ENCODE data around the gene MYBPC1. TPM values are rescaled to one million over a fixed set of nuclear protein-coding genes. Genes with fewer than 3 reads are reported as not detected.

The MYBPC1 gene
- total RNA-seq, 1 experiment from 2014 or later: 0.70 TPM

GRCh38 chr12:101647711-101648110 is 52.9 kb downstream of the MYBPC1 start:
- CTCF ChIA-PET: no interaction called here
- H3K27ac Mint-ChIP-seq (ENCODE audit: low read depth, unreplicated experiment): no peak overlapping the region
- no TSS peak for BruUV-seq (replicated peaks)

GRCh38 chr12:101648195-101648594 is 53.4 kb downstream of the MYBPC1 start:
- CTCF ChIA-PET: no interaction called here
- BruUV-seq (replicated peaks): no TSS peak
- intact Hi-C loops (cut with micrococcal nuclease): no loop called here

More at GRCh38 chr12:101647711-101648110, 52.9 kb downstream of the MYBPC1 start:
- intact Hi-C loops (cut with micrococcal nuclease): no loop called here
- Mint-ChIP-seq H3K36me3 (ENCODE audit: insufficient read depth, unreplicated experiment) (no peaks in the 10 kb centered on the region), H3K27me3 (ENCODE audit: insufficient read depth, unreplicated experiment) (peaks cover under 1% of the 10 kb centered on the region), H3K4me3 (ENCODE audit: unreplicated experiment) (no peak overlapping the region), H3K4me1 (ENCODE audit: insufficient read depth, unreplicated experiment) (no peaks in the 10 kb centered on the region), H3K9me3 (ENCODE audit: unreplicated experiment) (no peaks in the 10 kb centered on the region)
- POLR2A ChIA-PET: no interaction called here
- DNase-seq (ENCODE audit: unreplicated experiment): no peak
- no peak for TF ChIP-seq CTCF (IDR thresholded peaks at IDR 0.05; ENCODE audit: unreplicated experiment)

DNA sequence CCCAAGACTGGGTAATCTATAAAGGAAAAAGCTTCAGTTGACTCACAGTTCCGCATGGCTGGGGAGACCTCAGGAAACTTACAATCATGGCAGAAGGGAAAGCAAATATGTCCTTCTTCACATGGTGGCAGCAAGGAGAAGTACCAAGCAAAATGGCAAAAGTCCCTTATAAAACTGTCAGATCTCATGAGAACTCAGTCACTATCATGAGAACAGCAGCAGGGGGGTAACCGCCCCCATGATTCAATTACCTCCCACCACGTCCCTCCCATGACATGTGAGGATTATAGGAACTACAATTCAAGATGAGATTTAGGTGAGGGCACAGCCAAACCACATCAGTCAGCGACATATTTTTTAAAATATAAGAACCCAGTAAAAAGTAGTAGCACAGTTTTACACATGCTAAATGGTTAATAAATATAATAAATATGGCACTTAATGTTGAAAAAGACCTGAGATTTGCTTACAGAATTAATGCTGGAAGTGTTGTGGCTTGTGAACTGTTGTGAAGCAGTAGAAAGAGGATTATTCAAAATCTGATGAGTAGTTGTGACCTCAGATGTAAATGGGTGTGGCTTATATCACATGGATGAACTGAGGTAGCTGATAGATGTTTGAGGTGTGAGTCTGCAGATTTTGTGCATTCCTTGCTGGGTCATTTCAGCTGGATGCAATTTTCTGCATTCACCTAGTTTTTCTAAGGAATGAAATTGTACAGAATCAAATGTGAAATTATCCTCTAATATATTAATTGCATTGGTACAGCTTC is 55.8 kb downstream of the MYBPC1 start:
- BruUV-seq (replicated peaks): no TSS peak
- ChIA-PET POLR2A (no interaction called here), CTCF (no interaction called here)
- Mint-ChIP-seq H3K4me3 (ENCODE audit: unreplicated experiment) (no peak overlapping the region), H3K27ac (ENCODE audit: low read depth, unreplicated experiment) (no peak overlapping the region), H3K9me3 (ENCODE audit: unreplicated experiment) (no peaks in the 10 kb centered on the region), H3K27me3 (ENCODE audit: insufficient read depth, unreplicated experiment) (peaks cover 14% of the 10 kb centered on the region), H3K4me1 (ENCODE audit: insufficient read depth, unreplicated experiment) (no peaks in the 10 kb centered on the region), H3K36me3 (ENCODE audit: insufficient read depth, unreplicated experiment) (no peaks in the 10 kb centered on the region)
- TF ChIP-seq CTCF (IDR thresholded peaks at IDR 0.05; ENCODE audit: unreplicated experiment): no peak
- DNase-seq (ENCODE audit: unreplicated experiment): no peak
- intact Hi-C loops (cut with micrococcal nuclease): no loop called here

More at GRCh38 chr12:101648195-101648594, 53.4 kb downstream of the MYBPC1 start:
- TF ChIP-seq CTCF (IDR thresholded peaks at IDR 0.05; ENCODE audit: unreplicated experiment): no peak
- H3K4me1 Mint-ChIP-seq (ENCODE audit: insufficient read depth, unreplicated experiment): no peaks in the 10 kb centered on the region
- peaks cover 6% of the 10 kb centered on the region for H3K27me3 Mint-ChIP-seq (ENCODE audit: insufficient read depth, unreplicated experiment)
- no peak overlapping the region for H3K27ac Mint-ChIP-seq (ENCODE audit: low read depth, unreplicated experiment)
- no peaks in the 10 kb centered on the region for H3K36me3 Mint-ChIP-seq (ENCODE audit: insufficient read depth, unreplicated experiment)
- H3K4me3 Mint-ChIP-seq (ENCODE audit: unreplicated experiment): no peak overlapping the region
- no peak for DNase-seq (ENCODE audit: unreplicated experiment)
- POLR2A ChIA-PET: no interaction called here
- H3K9me3 Mint-ChIP-seq (ENCODE audit: unreplicated experiment): no peaks in the 10 kb centered on the region

DNA sequence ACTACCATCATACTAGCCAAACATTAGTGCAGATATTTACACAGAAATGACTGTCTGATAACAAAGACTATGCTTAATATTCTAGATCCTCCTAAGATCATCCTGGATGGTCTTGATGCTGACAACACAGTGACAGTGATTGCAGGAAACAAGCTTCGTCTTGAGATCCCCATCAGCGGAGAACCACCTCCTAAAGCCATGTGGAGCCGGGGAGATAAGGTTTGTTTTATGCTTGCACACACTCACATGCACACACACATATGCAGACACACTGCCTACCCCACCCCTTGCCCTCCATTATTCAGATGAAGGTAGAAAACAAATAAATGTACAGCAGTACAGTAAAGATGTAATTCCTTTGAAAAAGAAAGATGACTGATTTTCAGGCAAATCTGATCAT is 58.3 kb downstream of the MYBPC1 start:
- BruUV-seq (replicated peaks): no TSS peak
- no peaks in the 10 kb centered on the region for H3K9me3 Mint-ChIP-seq (ENCODE audit: unreplicated experiment)
- H3K27me3 Mint-ChIP-seq (ENCODE audit: insufficient read depth, unreplicated experiment): peaks cover 14% of the 10 kb centered on the region
- H3K36me3 Mint-ChIP-seq (ENCODE audit: insufficient read depth, unreplicated experiment): no peaks in the 10 kb centered on the region
- ChIA-PET POLR2A (no interaction called here), CTCF (interaction anchor here (0.6 kb wide), 1 partner anchor 246 kb away, joined by 4 read pairs; the partner anchor contains the start of gene ARL1)
- DNase-seq (ENCODE audit: unreplicated experiment): no peak
- no peak for TF ChIP-seq CTCF (IDR thresholded peaks at IDR 0.05; ENCODE audit: unreplicated experiment)
- intact Hi-C loops (cut with micrococcal nuclease): no loop called here
- H3K4me3 Mint-ChIP-seq (ENCODE audit: unreplicated experiment): no peak overlapping the region
- H3K4me1 Mint-ChIP-seq (ENCODE audit: insufficient read depth, unreplicated experiment): no peaks in the 10 kb centered on the region
- H3K27ac Mint-ChIP-seq (ENCODE audit: low read depth, unreplicated experiment): no peak overlapping the region

Data from MCF 10A (cell line).